ENCODE data around the gene OBP2A.

DNA sequence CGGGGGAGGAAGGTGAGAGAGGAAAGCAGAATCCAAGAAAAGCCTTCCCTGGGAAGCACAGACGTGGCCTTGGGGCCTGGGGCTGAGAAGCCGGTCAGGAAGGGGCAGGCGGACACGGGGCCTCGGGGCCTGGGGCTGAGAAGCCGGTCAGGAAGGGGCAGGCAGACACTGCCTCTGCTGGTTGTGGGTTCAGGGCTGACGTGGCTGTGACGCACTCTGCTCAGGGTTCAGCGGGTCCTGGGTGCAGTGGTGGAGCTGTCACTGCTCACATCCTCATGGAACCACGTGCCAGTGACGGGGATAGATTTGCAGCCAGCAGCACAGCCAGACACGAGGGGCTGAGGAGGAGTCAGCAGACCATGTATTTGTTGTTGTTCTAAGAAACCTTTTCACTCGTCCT, 28.4 kb downstream of the OBP2A start:
- TF ChIP-seq, protein P1, sequence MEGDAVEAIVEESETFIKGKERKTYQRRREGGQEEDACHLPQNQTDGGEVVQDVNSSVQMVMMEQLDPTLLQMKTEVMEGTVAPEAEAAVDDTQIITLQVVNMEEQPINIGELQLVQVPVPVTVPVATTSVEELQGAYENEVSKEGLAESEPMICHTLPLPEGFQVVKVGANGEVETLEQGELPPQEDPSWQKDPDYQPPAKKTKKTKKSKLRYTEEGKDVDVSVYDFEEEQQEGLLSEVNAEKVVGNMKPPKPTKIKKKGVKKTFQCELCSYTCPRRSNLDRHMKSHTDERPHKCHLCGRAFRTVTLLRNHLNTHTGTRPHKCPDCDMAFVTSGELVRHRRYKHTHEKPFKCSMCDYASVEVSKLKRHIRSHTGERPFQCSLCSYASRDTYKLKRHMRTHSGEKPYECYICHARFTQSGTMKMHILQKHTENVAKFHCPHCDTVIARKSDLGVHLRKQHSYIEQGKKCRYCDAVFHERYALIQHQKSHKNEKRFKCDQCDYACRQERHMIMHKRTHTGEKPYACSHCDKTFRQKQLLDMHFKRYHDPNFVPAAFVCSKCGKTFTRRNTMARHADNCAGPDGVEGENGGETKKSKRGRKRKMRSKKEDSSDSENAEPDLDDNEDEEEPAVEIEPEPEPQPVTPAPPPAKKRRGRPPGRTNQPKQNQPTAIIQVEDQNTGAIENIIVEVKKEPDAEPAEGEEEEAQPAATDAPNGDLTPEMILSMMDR (IDR thresholded peaks at IDR 0.05; ENCODE audit: extremely low read depth in 1 of 2, insufficient read depth in 1 of 2, low read depth in 1 of 2, low read length in 2 of 2): no peak
- TF ChIP-seq EZH2 (IDR thresholded peaks at IDR 0.05; ENCODE audit: borderline replicate concordance, low read depth, low read length, severe bottlenecking): no peak
- TF ChIP-seq POLR2A (IDR thresholded peaks at IDR 0.05; ENCODE audit: low read depth, low read length): no peak
- TF ChIP-seq POLR2AphosphoS5 (IDR thresholded peaks at IDR 0.05; ENCODE audit: insufficient read depth, low read depth, low read length): no peak
- no peak for TF ChIP-seq MYC (IDR thresholded peaks at IDR 0.05; ENCODE audit: low read depth, low read length)
- TF ChIP-seq, protein P2, sequence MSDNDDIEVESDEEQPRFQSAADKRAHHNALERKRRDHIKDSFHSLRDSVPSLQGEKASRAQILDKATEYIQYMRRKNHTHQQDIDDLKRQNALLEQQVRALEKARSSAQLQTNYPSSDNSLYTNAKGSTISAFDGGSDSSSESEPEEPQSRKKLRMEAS (IDR thresholded peaks at IDR 0.05; ENCODE audit: insufficient read depth, insufficient read length): no peak
- no peak for TF ChIP-seq GATA2 (IDR thresholded peaks at IDR 0.05; ENCODE audit: insufficient read depth, insufficient read length, low read depth, low read length)
- no peak for TF ChIP-seq JUN (IDR thresholded peaks at IDR 0.05; ENCODE audit: borderline replicate concordance, insufficient read depth, insufficient read length, low read depth)
- no peak for TF ChIP-seq FOS (IDR thresholded peaks at IDR 0.05; ENCODE audit: borderline replicate concordance, insufficient read depth, low read length)
